Stimulated activated CD8-positive, alpha-beta memory T cell treated with anti-CD3 and anti-CD28 coated beads, Interleukin-12 subunit alpha, Interleukin-12 subunit beta, amount 100 ng/mL, for 24 hours (primary cell): ENCODE measurements around the gene HOXA5.

Experiments used
- DNase-seq: peaks from one replicate; pipeline ENCODE4 v3.0.0-alpha.2; 2020; ENCODE audit errors: extremely low read depth

Gene HOXA5

DNA sequence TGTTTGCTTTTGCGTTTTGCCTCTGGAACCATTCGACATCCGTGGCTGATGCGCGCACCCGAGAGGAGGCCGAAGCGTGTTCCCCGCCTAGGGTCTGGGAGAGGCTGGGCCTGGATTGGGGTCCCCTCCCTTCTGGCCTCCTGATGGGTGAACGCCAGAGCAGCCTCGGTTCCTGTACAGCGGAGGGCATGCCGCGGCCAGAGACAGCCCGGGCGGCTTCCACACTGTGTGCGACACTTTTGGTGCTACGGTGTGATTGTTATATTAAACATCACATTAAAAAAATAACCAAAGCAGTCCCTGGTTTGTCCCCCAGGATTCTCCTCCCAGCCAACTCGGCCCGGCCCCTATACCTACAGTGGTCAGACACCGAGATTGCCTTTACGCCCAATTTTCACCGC lies 16.7 kb upstream of the HOXA5 start:
- no peak for DNase-seq

DNA sequence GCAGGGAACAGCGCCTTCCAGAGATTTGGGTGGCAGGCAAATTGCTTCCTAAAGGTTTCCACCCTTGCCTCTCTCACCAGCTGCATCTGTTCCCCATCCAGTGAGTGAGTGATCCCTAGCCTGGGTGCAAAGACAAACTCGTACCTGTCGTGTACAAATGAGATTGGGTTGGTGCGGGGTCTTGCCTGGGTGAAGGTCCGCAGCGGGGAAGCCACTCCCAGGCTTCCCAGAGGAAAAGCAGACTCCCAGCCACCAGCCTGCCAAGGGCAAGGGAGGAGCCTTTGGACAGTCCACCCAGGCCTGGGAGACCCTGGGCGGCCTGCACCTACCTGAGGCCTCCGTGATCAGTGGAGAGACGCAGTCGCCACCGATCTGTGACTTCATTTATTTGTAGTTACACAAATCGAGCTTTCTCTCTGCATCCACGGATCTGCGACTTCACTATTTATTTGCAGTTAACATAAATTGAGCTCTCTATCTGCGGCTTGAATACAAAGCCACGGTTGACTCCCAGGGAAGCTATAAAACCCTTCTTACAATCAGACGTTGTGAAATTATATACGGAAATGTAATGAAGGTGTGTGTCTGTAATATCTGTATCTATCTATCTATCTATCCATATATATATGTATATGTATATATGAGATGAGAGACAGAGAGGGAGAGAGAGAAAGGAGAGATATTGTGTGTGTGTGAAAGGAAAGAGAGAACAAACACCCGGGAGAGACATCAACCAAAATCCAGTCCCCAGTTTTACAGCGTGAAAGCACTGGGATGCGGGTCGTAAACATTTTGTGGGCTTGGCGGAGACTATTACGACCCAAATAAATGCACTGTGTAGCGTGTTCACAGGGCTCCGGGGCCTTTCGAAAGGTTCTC lies 16.0 kb upstream of the HOXA5 start:
- DNase-seq, result no peak

DNA sequence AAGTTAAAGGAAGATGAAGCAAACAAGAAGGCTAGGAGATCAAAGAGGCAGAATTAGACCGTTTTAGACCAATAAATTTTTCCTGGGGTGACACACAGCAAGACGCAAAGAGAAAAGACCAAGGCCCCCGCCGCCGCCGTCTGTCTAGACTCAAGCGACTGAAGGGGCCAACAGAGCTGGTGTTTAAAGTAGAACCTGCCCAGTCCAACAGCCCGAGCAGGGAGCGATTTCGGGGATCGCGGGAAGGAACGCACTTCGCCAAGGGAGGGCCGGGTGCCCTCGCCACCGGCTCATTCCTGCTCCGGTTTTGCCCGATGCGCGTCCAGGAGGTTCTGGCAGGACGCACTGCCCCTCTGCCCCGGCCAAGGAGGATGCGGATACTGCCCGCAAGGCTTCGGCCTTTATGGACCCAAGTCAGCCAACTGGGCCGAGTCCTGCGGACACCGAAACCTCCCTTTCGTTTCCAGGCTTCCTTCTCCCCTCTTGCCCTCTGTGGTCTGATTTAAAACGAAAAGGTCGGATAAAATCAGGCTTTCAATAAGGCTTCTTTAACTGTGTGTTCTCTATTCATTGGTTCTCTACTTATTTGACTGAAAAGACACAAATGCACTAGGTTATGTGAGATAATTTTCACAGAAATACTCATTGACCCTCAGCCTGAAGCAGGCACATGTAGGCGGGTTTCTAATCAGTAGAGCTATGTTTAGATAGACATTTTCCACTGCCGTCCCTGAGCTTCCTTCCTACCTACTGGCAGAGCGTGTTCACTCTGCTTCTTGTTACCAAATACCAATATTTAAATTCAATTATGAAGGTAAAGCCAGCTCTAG lies 15.2 kb upstream of the HOXA5 start:
- no peak for DNase-seq

DNA sequence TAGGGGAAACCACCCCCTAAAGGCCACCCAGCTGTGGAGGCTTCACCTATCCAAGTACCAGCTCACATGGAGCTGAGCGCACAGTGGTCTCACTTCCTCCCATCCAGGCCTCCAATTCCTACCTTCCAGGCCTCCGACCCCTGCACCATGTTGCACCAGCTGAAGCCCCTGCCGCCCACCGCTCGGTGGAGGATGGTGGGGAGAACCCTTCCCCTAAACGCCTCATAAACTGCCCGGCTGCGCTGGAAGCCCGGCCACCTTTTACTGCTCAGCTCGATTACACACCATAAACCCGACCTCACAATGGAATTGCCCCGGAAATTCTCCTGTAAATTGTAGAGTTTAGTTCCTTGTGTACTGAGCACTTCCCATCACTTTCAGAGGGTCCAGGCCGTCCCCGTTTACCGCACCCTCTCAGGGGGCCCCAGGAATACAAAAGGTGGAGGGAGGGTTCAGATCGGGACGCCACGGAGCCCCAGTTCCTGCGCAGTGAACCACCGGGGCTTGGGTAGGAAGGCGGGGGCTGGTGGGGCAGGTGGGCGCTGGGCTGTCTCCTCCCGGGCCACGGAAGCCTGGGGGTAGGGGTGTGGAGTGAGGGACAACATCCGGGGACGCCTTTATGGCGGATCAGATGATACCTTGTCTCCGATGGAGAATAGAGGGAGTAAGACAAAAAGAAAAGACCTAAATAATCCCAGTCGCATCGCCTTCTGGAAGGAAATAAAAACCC lies 14.4 kb upstream of the HOXA5 start:
- DNase-seq, result no peak

DNA sequence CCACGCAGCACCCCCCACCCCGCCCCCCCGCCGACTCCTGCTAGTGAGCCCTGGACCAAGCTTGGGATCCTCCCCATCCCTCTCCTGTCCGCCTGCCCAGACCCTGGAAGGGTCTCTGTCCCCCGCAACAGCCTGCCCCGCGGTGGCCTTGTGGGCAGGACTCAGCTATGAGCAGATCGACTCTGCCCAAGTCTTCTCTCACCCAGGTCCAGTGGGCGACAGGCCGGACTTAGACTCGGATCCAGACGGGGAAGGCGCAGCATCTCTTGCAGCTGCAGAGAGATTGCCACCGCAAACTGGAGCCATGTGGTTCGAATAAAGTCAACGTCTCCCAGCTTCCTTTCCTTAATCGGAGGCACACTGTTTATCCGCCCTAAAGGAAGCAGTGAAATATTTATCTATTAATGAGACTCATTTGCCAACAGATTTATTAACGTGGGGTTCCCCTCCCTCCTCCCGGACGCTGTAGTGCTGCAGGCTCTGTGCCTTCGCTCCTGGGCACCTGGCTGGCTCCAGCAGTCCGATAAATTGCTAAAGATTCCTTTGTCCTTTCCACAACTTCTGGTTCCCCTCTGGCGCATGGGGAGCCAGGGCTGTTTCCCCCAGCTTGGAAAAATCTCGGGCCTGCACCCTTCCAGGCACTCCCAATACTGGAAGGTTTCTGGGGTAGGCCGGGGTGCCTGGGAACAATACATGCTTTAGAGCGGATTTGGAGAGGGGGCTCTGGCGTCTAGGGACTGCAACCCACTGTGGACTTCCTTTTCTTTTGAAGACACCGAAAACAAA lies 13.6 kb upstream of the HOXA5 start:
- no peak for DNase-seq

DNA sequence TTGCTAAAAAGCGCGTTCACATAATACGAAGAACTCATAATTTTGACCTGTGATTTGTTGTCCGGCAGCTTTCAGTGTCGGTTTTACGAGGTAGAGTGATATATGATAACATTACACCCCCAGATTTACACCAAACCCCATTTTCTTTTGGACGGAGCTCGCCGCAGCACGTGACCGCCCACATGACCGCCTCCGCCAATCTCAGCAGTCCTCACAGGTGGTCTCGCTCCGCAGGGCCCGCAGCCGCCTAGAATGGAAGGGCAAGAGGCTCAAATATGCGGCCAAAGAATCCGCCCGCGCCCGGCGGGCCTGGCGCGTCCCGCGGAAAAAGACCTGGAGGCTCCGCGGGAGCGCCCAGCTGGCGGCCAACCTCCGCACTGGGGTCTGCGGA lies 13.0 kb upstream of the HOXA5 start, which contains the start of gene HOXA7:
TSS of gene HOXA7 (minus strand) at position 168 of the 391 bp plus-strand sequence. CDS start at position 38, 130 bp downstream.
- DNase-seq, result no peak

DNA sequence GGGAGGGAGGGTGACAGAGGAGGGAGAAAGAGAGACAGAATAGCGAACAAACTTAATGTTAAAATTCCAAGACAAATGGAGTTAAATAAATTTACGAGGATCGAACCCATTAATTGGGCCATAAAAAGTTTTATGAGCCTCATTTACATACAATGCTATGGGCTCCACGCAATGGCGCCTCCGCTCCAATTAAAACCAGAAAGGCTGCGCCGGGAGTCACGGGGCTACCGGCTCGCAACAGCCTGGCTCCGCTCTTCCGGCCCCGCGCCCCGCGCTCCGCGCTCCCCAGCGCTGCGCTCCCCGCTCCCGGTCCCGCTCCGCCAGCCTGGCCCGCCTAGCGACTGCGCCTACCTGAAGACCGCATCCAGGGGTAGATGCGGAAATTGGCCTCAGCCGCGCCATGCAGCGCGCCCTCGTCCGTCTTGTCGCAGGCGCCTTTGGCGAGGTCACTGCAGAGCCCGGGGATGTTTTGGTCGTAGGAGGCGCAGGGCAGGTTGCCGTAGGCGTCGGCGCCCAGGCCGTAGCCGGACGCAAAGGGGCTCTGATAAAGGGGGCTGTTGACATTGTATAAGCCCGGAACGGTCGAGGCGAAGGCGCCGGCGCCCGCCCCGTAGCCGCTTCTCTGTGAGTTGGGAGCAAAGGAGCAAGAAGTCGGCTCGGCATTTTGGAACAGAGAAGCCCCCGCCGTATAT lies 12.5 kb upstream of the HOXA5 start:
- no peak for DNase-seq

DNA sequence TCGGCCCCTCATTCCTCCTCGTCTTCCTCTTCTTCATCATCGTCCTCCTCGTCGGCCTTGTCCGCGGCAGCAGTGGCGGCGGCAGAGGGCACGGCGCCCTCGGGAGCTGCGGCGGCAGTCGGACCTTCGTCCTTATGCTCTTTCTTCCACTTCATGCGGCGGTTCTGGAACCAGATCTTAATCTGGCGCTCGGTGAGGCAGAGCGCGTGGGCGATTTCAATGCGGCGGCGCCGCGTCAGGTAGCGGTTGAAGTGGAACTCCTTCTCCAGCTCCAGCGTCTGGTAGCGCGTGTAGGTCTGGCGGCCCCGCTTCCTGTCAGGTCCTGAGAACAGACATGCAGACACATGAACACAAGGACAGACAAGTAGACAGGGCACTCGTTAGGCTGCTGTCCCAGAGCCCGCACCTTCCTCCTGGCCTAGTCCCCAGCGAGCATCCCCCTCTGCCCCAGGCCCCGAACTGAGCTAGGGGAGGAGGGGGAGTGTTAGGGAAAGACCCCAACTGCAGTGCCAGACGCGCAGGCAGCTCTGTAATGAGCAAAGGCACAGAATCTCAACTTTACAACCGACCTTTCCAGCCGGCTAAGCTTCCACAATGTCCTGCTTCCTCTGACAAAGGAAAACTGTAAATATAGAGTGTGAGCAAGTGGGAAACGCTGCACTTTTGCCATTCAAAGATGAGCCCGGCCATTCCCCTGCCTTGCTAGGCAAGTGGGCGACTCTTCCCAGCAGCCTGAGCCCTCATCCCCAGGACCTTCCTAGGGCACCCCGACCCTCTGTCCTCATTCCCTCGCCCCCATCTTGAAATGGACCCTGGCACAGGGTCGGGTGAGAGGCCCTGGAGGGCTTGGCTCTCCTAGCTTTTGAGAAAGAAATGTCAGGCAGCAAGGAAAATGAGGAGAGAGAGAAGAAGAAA lies 11.7 kb upstream of the HOXA5 start:
- no peak for DNase-seq

DNA sequence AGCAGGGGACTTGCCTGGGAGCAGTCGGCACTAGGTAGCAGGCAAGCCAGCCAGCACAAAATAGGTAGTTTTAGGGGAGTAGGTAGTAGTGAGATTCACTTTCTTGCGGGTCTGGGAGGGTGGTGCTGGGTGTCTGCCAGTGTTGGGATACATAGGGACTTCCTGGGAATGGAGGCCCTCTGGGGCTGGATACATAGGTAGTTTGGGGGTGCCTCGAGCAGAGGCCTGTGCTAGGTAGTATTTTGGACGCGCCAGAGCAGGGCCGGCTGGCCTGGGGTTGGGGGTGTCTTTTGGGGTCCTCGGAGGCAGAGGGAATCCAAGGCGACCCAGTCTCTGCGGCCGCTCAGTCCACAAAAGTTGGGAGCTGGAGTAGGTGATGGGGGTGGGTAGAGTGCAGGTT lies 10.9 kb upstream of the HOXA5 start:
- no peak for DNase-seq

DNA sequence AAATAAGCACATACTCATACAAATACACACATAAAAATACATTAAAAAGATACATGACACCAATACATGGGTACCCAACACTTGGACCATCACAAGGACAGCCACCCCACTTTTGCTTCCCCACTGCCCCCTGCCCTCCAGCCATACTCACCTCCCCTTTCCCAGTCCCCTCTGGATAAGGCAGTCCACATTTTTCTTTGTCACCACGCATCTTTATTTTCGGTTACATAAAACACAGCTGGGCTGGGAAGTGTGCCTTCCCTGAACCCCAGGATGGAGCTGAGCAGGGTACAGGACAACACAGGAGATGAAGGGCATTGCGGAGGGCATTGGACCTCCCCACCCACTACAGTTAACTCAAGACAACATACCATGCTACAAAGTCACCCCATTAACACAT lies 10.0 kb upstream of the HOXA5 start:
- no peak for DNase-seq

DNA sequence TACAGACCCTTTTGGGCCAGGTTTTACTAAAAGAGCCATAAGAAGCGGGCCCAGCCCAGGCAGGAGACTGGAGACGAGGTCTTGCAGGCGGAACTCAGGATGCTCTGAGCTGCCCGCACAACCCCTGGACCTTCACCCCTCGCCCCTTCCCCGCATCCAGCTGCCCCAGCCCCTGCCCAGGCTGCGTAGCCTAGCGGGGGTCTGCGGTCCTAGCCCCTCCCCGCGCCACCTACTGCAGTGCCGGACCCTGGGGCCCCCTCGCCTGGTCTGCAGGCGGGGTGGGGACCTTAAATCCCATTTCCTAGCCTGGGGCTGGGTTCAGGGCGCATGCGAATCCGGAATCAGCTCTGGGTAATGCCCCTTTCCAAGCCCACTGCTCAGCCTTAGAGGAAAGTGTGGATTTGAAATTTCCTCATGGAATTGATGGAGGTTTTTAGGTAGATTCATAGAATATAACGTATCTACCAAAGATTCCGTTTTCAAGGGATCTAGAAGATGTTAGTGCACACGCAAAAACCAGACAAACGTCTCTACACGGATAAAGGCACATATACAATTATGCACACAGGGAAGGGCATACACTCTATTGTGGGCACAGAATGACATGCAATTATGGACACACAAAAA lies 9.4 kb upstream of the HOXA5 start:
- DNase-seq, result no peak

DNA sequence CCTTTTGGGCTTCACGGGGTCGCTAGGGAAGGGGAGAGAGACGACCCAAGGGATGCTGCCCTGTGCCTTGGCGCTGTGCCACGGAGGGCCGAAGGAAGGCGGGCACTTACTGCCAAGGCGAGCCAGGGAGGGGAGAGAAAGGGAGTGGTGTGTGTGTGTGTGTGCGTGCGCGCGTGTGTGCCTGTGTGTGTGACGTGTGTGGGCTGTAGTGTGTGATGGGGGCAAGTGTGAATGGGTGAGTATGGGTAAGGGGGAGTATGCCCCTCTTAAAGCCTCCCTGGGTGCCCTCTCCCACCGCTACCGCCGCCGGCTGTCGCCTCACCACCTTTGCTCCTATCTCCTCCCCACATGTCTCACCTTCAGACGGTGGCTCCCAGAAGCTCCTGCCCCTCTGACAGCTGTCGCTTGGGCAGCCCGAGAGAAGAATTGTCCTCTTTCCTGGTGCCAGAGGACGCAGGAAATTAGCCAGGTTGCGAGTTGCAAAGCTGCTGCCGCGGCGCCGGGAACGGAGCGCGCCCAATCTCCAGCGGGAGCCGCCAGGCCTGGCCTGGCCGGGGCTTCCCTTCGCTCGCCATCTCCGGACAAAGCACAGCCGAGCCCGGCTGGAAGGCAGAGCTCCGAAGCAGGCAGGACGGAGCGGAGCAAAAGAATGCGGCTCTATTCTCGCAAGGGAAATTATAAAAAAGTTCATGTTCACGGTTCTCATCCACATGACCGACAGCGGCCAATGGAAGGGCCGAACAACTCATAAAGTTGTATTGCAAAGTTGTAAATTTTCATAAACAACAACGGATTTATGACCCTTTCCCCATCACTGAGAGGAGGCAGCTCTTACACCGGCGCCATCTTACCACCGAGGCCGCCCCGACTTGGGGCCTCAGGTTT lies 8.7 kb upstream of the HOXA5 start, which contains the start of gene HOXA3:
TSS of gene HOXA3 (minus strand) at position 653 of the 885 bp plus-strand sequence. CDS start 41,943 bp downstream, outside the sequence.
- DNase-seq, result no peak

DNA sequence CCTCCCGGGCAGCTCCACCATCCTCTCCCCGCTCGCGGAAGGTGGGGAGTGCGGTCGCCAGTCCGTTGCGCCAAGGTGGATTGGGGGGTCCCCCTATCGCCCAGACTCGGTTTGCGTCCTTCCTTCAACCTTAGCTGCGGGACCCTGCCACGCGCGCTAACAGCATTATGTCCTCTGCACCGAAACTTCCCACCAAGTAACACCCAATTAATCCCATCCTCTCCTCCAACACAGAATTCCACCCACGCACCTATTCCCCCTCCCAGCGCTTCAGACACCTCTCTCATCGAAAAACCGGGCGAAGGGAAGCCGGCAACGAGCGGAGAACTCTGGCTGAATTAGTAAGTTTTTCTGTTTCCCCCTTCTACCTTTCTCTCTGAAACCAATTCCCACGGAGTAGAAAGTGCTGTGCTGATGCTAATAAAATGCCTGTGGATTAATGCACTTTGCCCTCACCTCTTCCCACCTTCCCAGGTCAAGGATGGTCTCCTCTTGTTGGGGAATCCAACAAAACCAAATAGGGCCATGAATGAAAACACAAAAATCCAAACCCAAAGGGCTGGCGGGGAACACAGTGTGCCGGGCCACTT lies 8.0 kb upstream of the HOXA5 start:
- DNase-seq, result no peak

DNA sequence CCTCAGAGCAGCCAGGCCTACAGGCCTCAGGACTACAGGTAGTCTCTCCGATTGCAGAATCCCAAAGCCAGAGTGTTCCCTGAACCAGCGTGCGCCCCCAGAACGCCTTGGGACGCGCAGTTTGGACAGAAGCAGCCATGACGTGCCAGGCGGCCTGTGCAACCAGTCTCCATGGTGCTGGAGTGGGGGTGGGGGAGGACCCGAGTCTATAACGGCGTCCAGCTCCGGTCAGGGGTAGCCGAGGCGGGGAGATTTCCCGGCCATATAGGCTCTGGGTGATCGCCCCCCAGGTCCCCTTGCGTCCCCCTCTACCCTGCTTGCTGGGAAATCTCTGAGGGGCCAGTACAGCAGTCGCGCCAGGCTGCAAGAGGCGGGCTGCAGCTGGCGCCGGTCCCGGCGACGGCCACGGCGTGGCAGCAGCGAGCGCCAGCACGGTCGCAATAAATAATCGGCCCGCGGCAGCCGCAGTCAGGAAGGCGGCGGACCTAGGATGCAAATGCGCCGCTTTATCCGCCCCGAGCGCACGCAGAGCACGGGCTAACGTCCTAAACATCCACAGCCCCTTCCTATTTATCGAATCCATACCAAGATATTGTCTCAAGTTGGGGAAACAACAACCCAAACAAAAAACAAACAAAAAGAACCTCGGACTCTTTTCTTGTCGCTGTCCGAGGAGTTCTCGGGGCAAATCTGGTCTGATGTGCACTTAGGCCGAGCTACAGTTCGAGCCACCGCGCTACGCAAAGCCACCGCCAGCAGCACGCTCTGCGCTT lies 7.3 kb upstream of the HOXA5 start:
- no peak for DNase-seq

DNA sequence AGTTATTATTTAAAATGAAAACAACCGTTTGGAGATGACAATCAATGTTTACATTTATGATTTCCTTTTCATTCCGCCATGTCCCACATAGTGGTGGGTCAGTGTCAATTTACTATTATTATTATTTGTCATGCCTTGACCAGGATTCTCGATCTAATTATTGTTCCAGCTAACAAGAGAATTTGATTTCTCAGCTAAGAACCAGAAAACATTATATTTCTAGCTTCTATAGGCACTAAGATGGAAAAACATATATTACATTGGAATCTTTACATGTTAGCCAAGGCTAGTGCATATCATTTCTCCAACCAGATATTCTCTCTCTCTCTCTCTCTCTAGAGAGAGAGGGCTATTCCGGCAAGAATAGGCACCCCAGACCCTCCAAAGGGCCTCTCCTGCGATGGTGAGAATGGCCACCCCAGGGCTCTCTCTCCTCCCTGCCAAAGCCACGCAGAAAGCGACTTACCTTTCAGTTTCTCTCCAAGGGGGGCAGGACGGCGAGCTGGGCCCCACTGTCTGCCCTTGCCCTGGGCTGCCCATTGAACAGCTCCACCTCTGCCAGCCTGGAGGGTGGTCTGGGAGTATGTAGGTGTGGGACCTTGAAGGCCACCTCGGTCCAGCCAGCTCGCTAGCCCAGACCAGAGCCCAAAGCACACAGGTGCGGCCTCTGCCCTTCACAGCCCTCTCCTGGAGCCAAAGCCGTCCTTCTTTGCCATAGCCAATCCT lies 6.5 kb upstream of the HOXA5 start:
- DNase-seq, result no peak
